Upper lobe of left lung (tissue), 6 donors: ENCODE measurements around the gene EFNA2. TPM values are rescaled to one million over a fixed set of nuclear protein-coding genes. Genes with fewer than 3 reads are reported as not detected.

Experiments
- ATAC-seq, 2 donors: fragments of 200-7000 bp; cut with Tn5 transposase; one replicate each; pipeline ENCODE4 v1.9.1; 2022; ENCODE audit warnings: mild to moderate bottlenecking in 2 of 2, moderate library complexity in 2 of 2; ENCODE audit not compliant: low FRiP score in 2 of 2
- DNase-seq, 2 donors: peaks; one replicate each; pipeline ENCODE4 v3.0.0-alpha.2; 2019 to 2020
- H3K27ac ChIP-seq, 4 donors: fragments of 200-600 bp; sonication (generic); one replicate each; pipeline ENCODE4 v1.5.1; 2016 to 2019
- H3K27me3 ChIP-seq, 4 donors: fragments of 200-600 bp; sonication (generic); one replicate each; pipeline ENCODE4 v1.5.1; 2017 to 2019
- H3K36me3 ChIP-seq, 4 donors: fragments of 200-600 bp; sonication (generic); one replicate each; pipeline ENCODE4 v1.5.1; 2016 to 2019
- H3K4me1 ChIP-seq, 4 donors: fragments of 200-600 bp; sonication (generic); one replicate each; pipeline ENCODE4 v1.5.1; 2018 to 2019
- H3K4me3 ChIP-seq, 4 donors: fragments of 200-600 bp; sonication (generic); one replicate each; pipeline ENCODE4 v1.5.1; 2017 to 2019; ENCODE audit warnings: mild to moderate bottlenecking in 2 of 4, moderate library complexity in 1 of 4
- H3K9me3 ChIP-seq, 4 donors: fragments of 200-600 bp; sonication (generic); one replicate each; pipeline ENCODE4 v1.5.1; 2018 to 2019
- CTCF ChIP-seq, 6 experiments: fragments of 450-650 bp in 4 of 6; fragments of 200-600 bp in 2 of 6; sonication (generic) in 2 of 6; IDR thresholded peaks; one replicate each; pipeline ENCODE4 v1.5.1; 2016 to 2019; ENCODE audit warnings: antibody characterized with exemption in 6 of 6
- EP300 ChIP-seq, 4 donors: sonication (generic); formaldehyde crosslinking; IDR thresholded peaks; one replicate each; pipeline ENCODE4 v1.5.1; 2017; ENCODE audit warnings: antibody characterized with exemption in 4 of 4, control low read depth in 2 of 4
- POLR2A ChIP-seq, 4 donors: fragments of 450-650 bp; IDR thresholded peaks; one replicate each; pipeline ENCODE4 v1.5.1; 2016 to 2017; ENCODE audit warnings: antibody characterized with exemption in 4 of 4, mild to moderate bottlenecking in 2 of 4
- POLR2AphosphoS5 ChIP-seq, 2 donors: sonication (generic); formaldehyde crosslinking; IDR thresholded peaks; one replicate each; pipeline ENCODE4 v1.5.1; 2017; ENCODE audit warnings: antibody characterized with exemption in 2 of 2
- WGBS, 2 donors: methylation state at CpG; one replicate each; pipeline ENCODE4 v1.1.5; 2017 to 2018; 5-methylcytosine and 5-hydroxymethylcytosine counted together
- total RNA-seq, 6 donors: library from RNA; depleted of rRNA in 4 of 6; stranded (reverse); fragments of >200 nt in 4 of 6; gene quantifications; one replicate each; pipeline versions ENCODE4 v1.1.0 to v1.2.1, GENCODE V29; 2016 to 2021
- donor health status: DM: no; HTN: no; CAD: no; lungs with moderate emphysema.
- donor health status: DM: no; HTN: yes; CAD: no; lungs with severe emphysema.

The EFNA2 gene
- total RNA-seq, 6 donors from 2014 or later: not detected

GRCh38 chr19:1241417-1242095 lies 44.1 kb upstream of the EFNA2 start, which contains the start of gene ATP5F1D:
ATP5F1D (plus strand) TSS chr19:1241751; CDS start chr19:1241851, 100 bp downstream.
- H3K36me3 ChIP-seq: peaks cover 0 to 5% (median 1%) of the 10 kb centered on the region in 4 donors
- DNase-seq: peak; percentile 96 to 97

GRCh38 chr19:1243768-1244692 lies 41.6 kb upstream of the EFNA2 start:
- peak; percentile 93 to 94 for DNase-seq
- peak; percentile 24 to 56 for TF ChIP-seq POLR2AphosphoS5 (IDR thresholded peaks at IDR 0.05)
- peak; percentile 91 to 99 (median 98) for TF ChIP-seq CTCF (IDR thresholded peaks at IDR 0.05)
- no peak for TF ChIP-seq POLR2A (IDR thresholded peaks at IDR 0.05)
- Histone ChIP-seq H3K27me3 (no peaks in the 10 kb centered on the region), H3K36me3 (peaks cover 0 to 5% (median 1%) of the 10 kb centered on the region in 4 donors), H3K27ac (peak overlapping the region; percentile 84 to 100 (median 90)), H3K4me1 (peaks cover 71 to 80% (median 75%) of the 10 kb centered on the region in 4 donors), H3K4me3 (peak overlapping the region in 3 of 4 donors; percentile 1 to 39 (median 27)), H3K9me3 (no peaks in the 10 kb centered on the region)
- peak; percentile 57 to 88 for ATAC-seq
- 51 to 53% methylated on average over 24 to 31 of the region's 33 CpGs for WGBS, 2 donors

More at GRCh38 chr19:1241417-1242095, 44.1 kb upstream of the EFNA2 start, which contains the start of gene ATP5F1D:
- Histone ChIP-seq H3K4me3 (peak within 1 kb of the TSS; percentile 63 to 94 (median 90)), H3K9me3 (no peaks in the 10 kb centered on the region), H3K27ac (peak within 1 kb of the TSS; percentile 77 to 100 (median 88)), H3K27me3 (peaks cover 0 to 9% (median 3%) of the 10 kb centered on the region in 4 donors), H3K4me1 (peaks cover 71 to 91% (median 78%) of the 10 kb centered on the region in 4 donors)
- TF ChIP-seq POLR2A (IDR thresholded peaks at IDR 0.05) (peak in 2 of 4 donors; percentile 26 to 81), CTCF (IDR thresholded peaks at IDR 0.05) (peak in 4 of 6 experiments; percentile 7 to 36 (median 20)), EP300 (IDR thresholded peaks at IDR 0.05) (peak in 1 of 4 donors; percentile 57), POLR2AphosphoS5 (IDR thresholded peaks at IDR 0.05) (peak; percentile 72 to 89)
- ATAC-seq: peak; percentile 83 to 86
- WGBS, 2 donors: 0 to 1% methylated on average over 32 to 55 of the region's 79 CpGs

GRCh38 chr19:1244693-1245451 lies 40.8 kb upstream of the EFNA2 start:
- peak overlapping the region; percentile 84 to 100 (median 90) for H3K27ac ChIP-seq
- 16% methylated on average over 24 of the region's 31 CpGs; no CpG with 5 or more reads in 1 of the 2 donors for WGBS, 2 donors

More at GRCh38 chr19:1244693-1245451, 40.8 kb upstream of the EFNA2 start:
- ATAC-seq (peak in 1 of 2 donors; percentile 39), DNase-seq (peak; percentile 86 to 93)
- Histone ChIP-seq H3K27me3 (no peaks in the 10 kb centered on the region), H3K9me3 (no peaks in the 10 kb centered on the region), H3K36me3 (peaks cover 0 to 5% (median 2%) of the 10 kb centered on the region in 4 donors), H3K4me3 (peak overlapping the region in 3 of 4 donors; percentile 1 to 39 (median 27)), H3K4me1 (peaks cover 71 to 77% (median 73%) of the 10 kb centered on the region in 4 donors)
- no peak for TF ChIP-seq EP300 (IDR thresholded peaks at IDR 0.05)
- no peak for TF ChIP-seq CTCF (IDR thresholded peaks at IDR 0.05)
- TF ChIP-seq POLR2A (IDR thresholded peaks at IDR 0.05): peak in 1 of 4 donors; percentile 38
- TF ChIP-seq POLR2AphosphoS5 (IDR thresholded peaks at IDR 0.05): peak; percentile 8 to 25
